Activated gamma-delta T cell treated with anti-CD3 and anti-CD28 coated beads, Interleukin-2, amount 50 U/mL, for 16 hours (primary cell): ENCODE results near the gene ZNF799.
A peak's percentile ranks its signal among the peaks of the same experiment; 100 is the strongest.
"Not testable (repeated sequence)": the region's sequence is repeated elsewhere in the genome, so short reads cannot be mapped to it uniquely, and the experiment has no call there.

Experiments used
- DNase-seq: peaks from one replicate; pipeline ENCODE4 v3.0.0-alpha.2; 2020; ENCODE audit warnings: low read depth

The ZNF799 gene

DNA sequence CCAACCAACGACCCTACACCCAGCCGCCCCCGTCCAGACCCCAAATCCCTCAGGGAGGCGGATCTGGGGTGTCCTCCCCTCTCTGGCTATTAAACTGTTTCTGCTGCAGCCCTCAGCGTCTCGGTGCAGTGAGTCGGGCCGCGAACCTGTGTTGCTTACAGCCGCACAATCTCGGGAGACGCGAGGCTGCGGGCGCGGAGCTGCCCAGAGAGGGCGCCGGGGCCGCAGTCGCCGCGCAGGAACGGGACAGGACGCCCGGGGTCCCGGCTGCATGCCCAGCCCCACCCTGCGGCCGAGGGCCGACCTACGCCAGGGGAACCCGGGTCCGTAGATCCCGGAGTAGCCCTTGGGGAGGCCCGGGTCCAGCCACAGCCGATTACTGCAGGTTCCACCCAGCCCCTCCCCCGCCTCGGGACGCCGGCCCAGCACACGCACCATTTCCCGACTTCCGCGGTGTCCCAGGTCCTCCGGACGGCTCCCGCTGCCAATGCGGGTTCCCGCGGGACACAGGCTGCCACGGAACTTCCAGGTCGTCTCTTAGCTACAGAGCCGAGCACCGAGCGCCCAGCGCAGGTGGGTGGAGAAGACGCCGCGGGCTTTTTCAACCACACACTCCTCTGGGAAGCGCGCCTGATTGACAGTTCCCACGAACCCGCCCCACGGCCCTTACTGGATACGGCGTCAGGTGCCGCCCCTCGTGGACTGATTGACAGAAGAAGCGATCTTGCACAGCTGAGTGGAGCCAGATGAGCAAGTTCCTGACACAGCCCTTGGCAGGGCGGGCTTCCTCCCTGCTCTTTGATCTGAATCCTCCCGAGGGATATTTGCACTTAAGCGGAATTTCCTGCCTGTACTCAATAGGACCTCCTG, at the start of gene ZNF799:
Gene ZNF799, minus strand, starts transcription at position 639 of the 870 bp plus-strand sequence. Its CDS starts 201 bp downstream, at position 438.
- DNase-seq: peak; percentile 66

DNA sequence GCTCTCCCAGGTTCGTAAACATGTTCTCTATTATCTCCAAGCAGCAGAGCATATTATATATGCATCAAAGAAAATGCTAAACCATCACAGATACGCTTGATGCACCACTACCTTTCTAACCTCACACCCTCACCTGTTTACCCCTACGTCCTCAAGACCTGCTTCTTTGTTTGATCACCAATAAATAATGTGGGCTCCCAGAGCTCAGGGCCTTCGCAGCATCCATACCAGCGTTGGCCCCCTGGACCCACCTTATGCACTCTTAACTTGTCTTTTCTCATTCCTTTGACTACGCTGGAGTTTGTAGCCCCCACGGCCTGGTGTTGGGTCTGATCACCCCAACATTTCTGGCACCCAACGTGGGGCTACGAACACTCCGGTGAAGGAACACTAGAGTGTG, 49.8 kb upstream of the ZNF799 start:
- no peak for DNase-seq

DNA sequence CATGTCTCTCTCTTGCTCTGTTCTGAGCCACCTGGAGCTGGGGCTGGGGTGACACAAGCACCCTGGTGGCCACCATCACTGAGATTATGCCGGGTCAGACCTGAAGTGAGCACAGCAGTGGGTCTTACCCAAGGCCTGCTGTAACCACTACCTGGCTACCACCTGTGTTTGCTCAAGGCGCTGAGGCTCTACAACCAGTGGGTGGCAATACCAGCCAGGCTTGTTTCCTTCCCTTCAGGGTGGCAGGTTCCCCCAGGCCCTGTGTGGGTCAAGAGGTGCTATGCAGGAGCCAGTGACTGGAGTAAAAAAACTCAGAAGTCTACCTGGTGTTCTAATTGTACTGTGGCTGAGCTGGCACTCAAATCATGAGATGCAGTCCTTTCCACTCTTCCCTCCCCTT, 47.7 kb upstream of the ZNF799 start:
- no peak for DNase-seq

DNA sequence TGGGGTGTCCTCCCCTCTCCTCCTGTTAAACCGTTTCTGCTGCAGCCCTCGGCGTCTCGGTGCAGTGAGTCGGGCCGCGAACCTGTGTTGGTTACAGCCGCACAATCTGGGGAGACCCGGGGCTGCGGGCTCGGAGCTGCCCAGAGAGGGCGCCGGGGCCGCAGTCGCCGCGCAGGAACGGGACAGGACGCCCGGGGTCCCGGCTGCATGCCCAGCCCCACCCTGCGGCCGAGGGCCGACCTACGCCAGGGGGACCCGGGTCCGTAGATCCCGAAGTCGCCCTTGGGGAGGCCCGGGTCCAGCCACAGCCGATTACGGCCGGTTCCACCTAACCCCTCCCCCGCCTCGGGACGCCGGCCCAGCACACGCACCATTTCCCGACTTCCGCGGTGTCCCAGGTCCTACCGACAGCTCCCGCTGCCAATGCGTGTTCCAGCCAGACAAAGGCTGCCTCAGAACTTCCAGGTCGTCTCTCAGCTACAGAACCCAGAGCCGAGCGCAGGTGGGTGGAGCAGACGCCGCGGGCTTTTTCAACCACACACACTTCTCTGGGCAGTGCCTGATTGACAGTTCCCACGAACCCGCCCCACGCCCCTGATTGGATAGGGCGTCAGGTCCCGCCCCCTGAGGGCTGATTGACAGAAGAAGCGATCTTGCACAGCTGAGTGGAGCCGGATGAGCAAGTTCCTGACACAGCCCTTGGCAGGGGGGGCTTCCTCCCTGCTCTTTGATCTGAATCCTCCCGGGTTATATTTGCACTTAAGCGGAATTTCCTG, 39.7 kb upstream of the ZNF799 start, which contains the start of gene ZNF443:
Gene ZNF443, minus strand, starts transcription at position 481 of the 776 bp plus-strand sequence. Its CDS starts 107 bp downstream, at position 374.
- peak; percentile 98 for DNase-seq

DNA sequence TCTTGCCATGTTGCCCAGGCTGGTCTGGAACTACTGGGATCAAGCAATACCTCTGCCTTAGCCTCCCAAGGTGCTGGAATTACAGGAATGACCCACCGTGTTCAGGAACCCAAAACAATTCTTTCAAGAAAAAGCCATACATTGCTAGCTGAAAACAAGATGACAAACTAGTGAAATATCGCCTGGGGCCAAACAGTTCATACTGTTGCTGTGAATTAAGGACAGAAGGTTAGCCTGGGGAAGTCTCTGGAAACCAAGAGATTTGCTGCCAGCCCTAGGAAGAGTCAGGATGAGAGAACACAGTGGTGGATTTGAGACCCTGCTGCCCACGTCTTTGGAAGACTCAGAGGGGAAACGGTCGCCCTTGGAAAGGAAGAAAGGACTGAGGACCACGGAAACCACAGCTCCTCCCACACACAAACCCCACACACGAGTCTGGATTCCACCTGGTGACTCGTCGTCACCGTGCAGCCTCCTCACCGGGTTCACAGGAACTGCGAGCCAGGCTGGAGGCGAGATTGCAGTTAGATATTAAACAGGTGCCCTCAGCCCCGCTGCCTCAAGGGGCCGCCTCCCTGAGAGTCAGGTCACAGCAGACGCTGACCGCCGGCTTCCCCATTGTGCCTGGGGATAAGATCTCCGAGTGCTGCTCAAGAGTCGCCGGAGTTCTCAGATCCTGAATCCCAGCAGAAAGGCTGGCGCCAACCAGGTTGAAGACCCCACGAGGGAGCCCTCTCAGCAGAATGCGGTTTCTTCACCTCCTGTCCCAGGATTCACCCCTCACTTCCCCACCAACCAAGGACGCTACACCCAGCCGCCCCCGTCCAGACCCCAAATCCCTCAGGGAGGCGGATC, 38.8 kb upstream of the ZNF799 start:
- DNase-seq: peak; percentile 29

DNA sequence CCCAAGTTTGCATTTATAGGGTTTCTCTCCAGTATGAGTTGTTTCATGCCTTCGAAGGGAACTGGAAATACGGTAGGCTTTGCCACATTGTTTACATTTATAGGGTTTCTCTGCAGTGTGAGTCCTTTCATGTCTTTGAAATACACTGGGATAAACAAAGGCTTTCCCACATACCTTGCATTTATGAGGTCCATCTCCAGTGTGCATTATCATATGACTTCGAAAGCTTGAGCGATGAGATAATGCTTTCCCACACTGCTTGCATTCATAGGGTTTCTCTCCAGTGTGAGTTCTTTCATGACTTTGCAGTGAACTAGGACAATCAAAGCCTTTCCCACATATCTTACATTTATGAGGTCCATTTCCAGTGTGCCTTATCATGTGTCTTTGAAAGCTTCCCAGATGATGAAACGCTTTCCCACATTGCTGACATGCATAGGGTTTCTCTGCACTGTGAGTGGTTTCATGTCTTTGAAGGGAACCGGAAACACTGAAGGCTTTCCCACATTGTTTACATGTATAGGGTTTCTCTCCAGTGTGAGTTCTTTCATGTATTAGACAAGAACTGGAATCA, 29.7 kb upstream of the ZNF799 start:
- DNase-seq: not testable (repeated sequence)

DNA sequence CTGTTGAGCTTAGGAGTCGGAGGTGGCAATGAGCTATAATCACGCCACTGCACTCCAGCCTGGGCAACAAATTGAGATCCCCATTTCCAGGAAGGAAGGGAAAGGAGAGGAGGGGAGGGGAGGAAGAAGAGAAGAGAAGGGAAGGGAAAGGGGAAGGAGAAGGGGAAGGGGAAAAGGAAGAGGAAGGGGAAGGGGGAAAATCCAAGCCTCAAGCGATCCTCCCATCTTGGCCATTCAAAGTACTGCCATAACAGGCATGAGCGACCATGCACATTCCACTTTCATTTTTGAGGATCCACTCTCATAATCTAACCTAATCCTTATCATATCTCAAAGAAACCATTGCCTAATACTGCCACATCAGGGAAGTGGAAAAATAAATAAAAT, 24.8 kb upstream of the ZNF799 start:
- no peak for DNase-seq

DNA sequence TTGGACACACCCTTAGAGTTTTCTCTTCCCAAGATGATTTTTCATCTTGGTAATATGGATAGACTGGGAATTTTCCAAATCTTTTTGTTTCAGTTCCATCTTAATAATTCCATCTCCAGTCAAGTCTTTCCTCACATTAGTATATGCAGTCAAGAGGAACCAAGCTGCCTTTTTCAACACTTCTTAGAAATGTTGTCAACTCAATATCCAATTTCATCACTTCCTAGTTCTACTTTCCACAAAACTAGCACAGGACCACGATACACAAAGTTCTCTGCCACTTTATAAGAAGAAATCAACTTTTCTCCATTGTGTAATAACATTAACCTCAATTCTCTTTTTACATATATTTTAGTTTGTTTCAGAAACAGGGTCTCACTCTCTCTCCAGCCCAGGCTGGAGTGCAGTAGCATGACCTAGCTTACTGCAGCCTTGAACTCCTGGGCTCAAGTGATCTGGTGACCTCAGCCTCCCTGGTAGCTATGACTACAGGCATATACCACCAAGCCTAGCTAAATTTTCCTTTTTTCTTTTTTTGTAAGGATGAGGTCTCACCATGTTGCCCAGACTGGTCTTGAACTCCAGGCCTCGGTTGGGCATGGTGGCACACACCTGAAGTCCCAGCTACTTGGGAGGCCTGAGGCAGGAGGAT, 24.3 kb upstream of the ZNF799 start:
- DNase-seq: no peak

DNA sequence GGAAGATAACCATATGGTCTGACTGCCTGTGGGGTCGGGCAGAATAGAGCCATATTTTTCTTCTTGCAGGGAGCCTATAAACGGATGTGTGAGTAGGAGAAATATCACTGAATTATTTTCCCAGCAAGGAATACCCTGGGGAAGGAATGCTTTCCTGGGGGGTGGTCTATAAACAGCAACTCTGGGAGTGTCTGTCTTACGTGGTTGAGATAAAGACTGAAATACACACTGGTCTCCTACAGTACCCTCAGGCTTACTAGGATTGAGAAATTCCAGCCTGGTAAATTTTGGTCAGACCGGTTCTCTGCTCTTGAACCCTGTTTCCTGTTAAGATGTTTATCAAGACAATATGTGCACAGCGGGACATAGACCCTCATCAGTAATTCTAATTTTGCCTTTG, 16.2 kb upstream of the ZNF799 start:
- not testable (repeated sequence) for DNase-seq

DNA sequence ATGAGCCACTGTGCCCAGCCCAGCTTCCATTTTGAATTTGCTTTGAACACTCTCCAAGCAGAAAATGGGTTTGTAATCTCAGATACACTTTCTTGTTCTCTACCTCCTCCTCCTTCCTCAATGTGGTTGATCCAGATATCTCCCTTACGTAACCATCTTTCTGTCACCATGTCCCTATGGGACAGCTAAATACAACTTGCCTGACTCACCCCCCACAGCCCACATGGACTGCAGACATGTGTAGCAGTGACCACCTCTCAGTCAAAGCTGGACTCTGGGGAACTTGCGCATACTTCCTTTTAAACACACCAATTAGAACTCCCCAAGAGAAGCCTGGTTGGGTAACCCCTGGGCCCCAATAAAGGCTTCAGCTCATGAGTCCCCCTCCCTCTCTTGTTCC, 10.8 kb upstream of the ZNF799 start:
- DNase-seq: no peak

DNA sequence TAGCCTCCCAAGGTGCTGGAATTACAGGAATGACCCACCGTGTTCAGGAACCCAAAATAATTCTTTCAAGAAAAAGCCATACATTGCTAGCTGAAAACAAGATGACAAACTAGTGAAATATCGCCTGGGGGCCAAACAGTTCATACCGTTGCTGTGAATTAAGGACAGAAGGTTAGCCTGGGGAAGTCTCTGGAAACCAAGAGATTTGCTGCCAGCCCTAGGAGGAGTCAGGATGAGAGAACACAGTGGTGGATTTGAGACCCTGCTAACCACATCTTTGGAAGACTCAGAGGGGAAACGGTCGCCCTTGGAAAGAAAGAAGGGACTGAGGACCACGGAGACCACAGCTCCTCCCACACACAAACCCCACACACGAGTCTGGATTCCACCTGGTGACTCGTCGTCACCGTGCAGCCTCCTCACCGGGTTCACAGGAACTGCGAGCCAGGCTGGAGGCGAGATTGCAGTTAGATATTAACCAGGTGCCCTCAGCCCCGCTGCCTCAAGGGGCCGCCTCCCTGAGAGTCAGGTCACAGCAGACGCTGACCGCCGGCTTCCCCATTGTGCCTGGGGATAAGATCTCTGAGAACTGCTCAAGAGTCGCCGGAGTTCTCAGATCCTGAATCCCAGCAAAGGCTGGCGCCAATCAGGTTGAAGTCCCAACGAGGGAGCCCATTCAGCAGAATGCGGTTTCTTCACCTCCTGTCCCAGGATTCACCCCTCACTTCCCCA, 1.0 kb downstream of the ZNF799 start:
- DNase-seq: peak; percentile 3

DNA sequence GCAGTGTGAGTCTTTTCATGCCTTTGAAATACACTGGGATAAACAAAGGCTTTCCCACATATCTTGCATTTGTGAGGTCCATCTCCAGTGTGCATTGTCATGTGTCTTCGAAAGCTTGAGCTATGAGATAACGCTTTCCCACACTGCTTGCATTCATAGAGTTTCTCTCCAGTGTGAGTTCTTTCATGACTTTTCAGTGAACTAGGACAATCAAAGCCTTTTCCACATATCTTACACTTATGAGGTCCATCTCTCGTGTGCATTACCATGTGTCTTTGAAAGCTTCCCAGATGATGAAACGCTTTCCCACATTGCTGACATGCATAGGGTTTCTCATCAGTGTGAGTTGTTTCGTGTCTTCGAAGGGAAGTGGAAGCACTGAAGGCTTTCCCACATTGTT, 9.9 kb downstream of the ZNF799 start:
- not testable (repeated sequence) for DNase-seq

DNA sequence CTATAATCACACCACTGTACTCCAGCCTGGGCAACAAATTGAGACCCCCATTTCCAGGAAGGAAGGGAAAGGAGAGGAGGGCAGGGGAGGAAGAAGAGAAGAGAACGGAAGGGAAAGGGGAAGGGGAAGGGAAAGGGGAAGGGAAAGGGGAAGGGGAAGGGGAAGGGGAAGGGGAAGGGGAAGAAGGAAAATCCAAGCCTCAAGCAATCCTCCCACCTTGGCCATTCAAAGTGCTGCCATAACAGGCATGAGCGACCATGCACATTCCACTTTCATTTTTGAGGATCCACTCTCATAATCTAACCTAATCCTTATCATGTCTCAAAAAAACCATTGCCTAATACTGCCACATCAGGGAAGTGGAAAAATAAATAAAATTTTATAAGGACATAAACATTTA, 14.7 kb downstream of the ZNF799 start:
- not testable (repeated sequence) for DNase-seq

DNA sequence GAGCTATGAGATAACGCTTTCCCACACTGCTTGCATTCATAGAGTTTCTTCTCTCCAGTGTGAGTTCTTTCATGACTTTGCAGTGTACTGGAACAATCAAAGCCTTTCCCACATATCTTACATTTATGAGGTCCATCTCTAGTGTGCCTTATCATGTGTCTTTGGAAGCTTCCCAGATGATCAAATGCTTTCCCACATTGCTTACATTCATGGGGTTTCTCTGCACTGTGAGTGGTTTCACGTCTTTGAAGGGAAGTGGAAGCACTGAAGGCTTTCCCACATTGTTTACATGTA, 20.7 kb downstream of the ZNF799 start:
- no peak for DNase-seq

DNA sequence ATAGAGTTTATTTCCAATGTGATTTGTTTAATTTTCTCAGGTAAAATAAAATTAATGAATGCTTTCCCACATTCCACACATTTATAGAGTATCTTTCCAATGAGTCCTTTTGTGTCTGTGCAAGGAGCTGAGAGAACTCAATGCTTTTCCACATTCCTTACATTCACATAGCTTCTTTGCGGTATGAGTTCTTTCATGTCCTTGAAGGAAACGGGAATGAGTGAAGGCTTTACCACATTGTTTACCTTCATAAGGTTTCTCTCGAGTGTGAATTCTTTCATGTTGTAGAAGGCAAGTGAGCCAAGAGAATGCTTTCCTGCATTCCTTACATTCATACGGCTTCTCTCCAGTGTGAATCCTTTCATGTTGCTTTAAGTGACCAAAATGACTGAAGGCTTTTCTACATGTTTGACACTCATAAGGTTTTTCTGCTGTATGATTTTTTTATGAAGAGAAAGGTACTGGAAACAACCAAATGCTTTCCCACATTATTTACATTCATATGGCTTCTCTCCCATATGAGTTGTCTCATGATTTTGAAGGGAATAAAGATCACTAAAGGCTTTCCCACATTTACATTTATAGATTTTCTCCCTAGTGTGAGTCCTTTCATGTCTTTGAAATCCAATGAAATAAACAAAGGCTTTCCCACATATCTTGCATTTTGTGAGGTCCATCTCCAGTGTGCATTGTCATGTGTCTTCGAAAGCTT, 21.2 kb downstream of the ZNF799 start:
- DNase-seq: no peak

DNA sequence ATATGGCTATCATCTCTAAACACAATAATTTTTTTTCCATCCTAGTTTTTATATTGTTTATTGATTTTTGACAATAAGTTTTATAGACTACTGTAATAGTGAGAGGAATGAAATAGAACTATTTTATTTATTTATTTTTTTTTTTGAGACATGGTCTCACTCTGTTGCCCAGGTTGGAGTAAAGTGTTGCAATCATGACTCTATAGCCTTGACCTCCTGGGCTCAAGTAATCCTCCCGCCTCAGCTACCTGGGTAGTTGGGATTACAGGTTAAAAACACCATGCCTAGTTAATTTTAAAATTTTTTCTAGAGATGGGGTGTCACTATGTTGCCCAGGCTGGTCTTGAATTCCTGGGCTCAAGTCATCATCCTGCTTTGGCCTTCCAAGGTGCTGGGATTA, 27.0 kb downstream of the ZNF799 start:
- no peak for DNase-seq

DNA sequence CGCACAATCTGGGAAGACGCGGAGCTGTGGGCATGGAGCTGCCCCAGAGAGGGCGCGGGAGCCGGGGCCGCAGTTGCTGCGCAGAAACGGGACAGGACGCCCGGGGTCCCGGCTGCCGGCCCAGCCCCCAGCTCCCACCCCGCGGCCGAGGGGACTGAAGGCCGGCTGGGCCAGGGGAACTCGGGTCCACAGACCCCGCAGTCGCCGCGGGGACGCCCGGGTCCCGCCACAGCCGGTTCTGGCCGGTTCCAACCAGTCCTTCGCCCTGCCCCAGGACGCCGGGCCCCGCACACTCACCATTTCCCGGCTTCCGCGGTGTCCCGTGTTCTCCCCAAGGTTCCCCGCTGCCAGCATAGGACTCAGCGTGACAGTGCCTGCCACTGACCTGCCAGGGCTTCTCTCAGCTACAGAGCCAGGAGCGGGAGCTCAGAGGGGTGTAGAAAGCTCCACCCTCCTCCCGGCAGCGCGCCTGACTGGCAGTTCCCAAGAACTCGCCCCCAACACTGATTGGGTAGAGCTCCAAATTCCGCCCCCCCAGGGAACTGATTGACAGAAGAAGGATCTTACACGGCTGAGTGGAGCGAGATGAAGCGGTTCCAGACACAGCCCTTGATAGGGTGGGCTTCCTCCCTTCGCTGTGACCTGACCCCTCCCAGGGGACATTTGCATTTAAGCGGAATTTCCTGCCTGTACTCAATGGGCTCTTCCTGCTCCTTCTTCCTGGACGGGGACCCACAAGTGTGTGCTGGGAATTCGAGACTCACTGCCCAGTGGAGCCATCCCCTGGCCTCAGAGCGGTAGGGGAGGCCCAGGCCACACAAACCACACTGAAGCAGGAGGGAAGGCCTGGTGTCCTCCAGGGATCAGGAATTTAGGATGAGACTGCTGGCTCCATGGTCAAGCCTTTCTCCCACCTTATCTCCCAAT, 35.6 kb downstream of the ZNF799 start, which contains the start of gene ZNF442:
Gene ZNF442, minus strand, starts transcription at position 448 of the 927 bp plus-strand sequence. CDS start 2,052 bp downstream, outside the sequence.
- DNase-seq: peak; percentile 68

DNA sequence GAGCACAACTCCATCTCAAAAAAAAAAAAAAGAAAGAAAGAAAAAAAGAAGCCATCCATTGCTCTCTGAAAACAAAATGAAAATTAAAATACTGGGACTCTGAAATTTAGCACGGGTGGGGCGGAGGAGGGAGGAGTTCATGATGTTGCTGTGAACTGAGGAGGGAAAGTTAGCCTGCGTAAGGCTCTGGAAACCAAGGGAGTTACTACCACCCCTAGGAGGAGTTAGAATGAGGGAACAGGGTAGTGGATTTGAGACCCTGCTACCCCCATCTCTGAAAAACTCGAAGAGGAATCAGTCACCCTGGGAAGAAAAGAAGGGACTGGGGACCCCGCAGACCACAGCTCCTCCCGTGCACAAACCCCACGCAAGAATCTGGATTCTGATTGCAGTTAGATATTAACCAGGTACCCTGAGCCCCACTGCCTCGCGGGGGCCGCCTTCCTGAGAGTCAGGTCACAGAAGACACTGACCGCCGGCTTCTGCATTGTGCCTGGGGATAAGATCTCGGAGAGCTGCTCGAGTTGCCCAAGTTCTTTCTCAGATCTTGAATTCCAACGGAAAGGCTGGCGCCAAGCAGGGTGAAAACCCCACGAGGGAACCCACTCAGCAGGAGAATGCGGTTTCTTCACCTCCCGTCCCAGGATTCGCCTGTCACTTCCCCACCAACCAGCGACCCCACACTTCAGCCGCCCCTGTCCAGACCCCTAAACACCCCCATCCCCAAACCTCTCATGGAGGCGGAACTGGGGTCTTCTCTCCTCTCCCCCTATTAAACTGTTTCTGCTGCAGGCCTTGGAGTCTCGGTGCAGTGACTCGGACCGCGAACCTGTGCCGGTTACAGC, 36.5 kb downstream of the ZNF799 start:
- DNase-seq: no peak
